NK-92 treated with Interleukin-12 subunit alpha and Interleukin-12 subunit beta, amount 100 ng/mL, for 24 hours (cell line): ENCODE data around the gene BCAS4.
"Not testable (repeated sequence)": the region's sequence is repeated elsewhere in the genome, so short reads cannot be mapped to it uniquely, and the experiment has no call there.

ENCODE experiments used
- DNase-seq: peaks from one replicate; lab custom pipeline; 2025; lab: John Stamatoyannopoulos, UW

BCAS4 gene

DNA sequence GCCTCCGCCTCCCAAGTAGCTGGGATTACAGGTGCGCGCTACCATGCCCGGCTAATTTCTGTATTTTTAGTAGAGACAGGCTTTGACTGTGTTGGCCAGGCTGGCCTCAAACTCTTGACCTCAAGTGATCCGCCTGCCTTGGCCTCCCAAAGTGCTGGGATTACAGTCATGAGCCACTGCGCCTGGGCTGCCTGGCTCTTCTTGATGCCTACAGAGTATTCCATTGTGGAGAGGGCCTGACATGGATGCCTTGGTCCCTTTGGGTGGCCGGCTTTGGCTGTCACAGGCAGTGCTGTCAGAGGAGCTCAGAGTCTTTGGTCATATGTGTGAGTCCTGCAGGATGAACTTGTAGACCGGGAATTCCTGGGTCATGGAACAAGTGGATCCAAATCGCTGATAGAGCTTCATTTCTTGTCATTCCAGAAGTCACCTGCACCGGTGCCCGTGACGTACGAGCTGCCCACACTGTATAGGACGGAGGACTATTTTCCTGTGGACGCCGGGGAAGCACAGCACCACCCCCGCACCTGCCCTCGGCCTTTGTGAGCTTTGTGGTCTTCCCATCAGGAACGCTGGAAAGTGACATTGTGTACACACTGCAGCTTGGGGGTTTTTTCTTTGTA, 81.3 kb downstream of the BCAS4 start:
- DNase-seq: no peak

GRCh38 chr20:50876816-50877215, 82.0 kb downstream of the BCAS4 start:
- DNase-seq: no peak

DNA sequence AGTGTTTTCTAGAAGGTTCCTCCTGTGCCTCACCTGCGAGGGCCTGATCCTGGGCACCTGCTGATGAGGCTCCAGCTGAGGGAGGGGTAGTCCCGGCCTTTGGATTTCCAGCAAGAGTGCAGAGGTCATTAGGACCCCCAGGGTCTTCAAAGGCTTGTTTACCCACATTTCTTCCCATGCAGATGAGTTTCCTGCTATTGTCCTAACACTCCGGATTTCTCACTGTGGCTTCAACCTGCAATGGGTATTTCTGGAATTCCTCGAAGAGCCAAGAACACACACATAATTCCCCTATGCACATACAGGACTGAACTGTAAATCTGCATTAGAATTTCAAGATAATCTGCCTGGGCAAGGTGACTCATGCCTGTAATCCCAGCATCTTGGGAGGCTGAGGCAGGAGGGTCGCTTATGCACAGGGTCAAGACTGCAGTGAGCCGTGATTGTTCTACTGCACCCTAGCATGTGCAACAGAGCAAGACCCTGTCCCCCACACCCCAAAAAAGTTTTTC, 82.4 kb downstream of the BCAS4 start:
- no peak for DNase-seq

DNA sequence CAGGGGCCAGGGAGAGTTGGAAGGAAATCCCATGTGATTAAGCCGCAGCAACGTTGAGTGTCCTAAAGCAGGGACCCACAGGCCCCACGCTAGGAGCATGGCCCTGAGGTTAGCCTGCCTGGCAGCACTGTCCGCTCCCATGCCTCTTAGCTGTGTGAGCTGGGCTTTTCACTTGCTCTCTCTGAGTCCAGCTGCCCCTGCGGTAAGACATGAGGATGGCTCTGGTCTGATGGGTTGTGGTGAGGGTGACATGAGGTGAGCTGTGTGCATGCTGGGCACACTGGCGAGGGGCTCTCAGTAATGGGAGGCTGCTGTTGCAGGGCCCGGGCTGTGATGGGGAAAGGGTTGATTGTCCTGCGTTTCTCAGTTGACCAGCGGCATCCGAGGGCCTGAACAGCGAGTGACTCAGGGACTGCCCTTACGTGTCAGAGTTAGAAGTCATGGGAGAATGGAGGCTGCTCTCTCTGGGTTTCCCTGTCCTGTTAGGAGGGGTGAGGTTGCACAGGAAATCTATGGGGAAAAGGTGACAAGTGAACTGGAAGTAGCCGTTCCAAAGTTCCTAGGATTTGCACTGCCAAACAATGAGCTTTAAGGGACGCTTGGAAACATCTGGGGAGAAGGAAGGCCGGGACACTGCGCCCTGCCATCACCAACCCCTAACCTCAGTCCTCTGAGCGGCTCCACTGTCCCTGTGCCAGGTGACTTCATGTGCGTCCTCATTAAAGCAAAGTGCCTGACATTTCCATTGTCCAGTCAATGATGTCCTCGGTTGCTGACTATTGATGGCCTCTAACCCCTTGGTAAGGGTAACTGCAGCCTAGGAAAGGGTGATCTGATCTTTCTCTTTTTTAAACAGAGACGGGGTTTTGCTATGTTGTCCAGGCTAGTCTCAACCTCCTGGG, 85.0 kb downstream of the BCAS4 start:
- no peak for DNase-seq

DNA sequence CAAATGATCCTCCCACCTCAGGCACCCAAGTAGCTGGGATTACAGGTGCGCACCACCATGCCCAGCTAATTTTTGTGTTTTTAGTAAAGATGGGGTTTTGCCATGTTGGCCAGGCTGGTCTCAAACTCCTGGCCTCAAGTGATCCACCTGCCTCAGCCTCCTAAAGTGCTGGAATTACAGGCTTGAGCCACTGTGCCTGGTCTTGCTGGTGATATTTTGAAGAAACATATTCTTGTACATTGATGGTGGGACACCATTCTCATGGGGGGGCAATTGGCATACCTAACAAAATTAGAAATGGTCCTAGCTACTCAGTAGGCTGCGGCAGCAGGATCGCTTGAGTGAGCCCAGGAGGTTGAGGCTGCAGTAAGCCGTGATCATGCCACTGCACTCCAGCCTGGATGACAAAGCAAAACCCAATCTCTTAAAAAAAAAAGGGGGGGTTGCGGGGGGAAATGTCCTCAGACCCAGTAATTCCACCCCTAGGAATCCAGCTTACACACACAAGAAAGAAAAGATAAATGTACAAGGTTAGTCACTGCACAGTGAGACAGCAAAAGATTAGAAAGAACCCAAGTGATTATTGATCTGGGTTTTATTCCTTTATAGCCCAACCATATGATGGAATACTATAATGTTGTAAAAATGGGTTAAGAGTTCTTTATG, 87.0 kb downstream of the BCAS4 start:
- DNase-seq: not testable (repeated sequence)

DNA sequence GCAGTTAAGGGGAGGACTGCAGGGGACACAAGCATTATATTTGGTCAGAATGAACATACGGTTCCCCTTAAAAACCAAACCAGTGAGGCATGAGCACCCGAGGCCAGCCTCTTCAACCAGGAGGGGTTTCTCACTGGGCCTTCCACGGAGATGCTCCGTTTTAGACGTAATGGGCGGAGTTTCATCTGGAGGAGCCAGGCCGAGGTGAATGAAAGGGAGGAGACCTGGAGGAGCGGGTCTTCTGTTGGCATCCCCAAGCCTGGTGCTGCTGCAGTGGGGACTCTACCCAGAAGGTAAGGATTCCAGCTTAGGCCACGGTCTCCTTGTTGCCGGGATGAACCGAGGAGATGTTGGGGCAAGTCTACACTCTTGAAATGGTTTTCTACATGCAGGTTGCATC, 89.0 kb downstream of the BCAS4 start:
- no peak for DNase-seq

GRCh38 chr20:50885068-50885467, 90.2 kb downstream of the BCAS4 start:
- DNase-seq: no peak

- DNase-seq: no peak
Measured at GRCh38 chr20:50885781-50886180, 90.9 kb downstream of the BCAS4 start.

- DNase-seq: no peak
Measured at GRCh38 chr20:50886184-50886790, 91.4 kb downstream of the BCAS4 start.

- DNase-seq: no peak
Measured at GRCh38 chr20:50887576-50887975, 92.7 kb downstream of the BCAS4 start.

GRCh38 chr20:50891138-50891537, 96.3 kb downstream of the BCAS4 start:
- DNase-seq: no peak

DNA sequence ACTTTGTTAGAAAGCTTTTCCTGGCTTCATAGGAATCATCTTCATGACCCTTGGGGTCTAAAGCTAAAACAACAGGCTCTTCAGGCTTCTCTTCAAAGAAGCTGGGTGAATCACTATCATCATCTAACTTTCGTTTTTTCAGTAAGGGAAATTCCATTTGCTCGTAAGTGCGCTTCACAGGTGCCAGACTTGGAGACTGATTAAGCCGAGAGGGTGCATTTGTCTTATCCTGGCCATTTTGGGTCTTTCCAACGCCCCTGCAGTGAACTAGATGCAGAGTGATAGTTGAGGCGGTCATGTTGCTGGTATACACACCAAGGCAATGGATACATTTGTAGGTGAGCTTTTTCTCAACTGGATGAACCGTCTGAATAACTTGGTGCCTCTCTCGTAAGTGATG, 97.5 kb downstream of the BCAS4 start:
- no peak for DNase-seq

- no peak for DNase-seq
Measured at GRCh38 chr20:50893620-50894019, 98.8 kb downstream of the BCAS4 start.

GRCh38 chr20:50895111-50895830, 100.4 kb downstream of the BCAS4 start:
- no peak for DNase-seq

DNA sequence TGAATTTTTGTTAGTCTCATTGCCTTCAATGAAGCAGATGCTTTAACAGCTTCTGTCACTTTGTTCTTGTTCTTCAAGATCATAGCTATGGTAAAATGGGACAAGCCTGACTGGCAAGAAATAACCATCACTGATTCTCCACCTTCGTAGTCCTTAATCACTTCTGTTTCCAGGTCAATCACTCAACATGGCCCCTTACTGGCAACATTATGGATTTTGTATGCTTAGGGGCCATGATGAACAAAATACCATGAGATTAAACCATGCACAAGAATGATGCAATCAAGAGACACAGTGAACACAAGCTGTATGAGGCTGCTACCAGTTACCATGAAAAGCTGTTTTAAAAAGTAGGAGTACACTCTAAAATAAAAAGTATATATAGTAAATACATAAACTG, 103.6 kb downstream of the BCAS4 start:
- DNase-seq: no peak

DNA sequence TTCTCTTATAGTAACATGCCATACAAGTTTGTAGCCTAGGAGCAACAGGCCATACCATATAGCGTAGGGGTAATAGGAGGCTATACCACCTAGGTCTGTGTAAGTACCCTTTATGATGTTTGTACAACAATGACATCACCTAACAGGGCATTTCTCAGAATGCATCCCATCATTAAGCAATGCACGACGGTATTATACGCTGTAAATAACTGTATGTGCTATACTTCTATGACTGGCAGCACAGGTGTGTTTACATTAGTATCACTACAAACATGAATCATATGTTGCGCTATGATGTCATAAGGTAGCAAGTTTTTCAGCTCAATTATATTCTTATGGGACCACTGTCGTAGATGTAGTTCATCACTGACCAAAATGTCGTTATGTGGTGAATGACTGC, 105.4 kb downstream of the BCAS4 start:
- no peak for DNase-seq

- DNase-seq: no peak
Measured at GRCh38 chr20:50901301-50901700, 106.4 kb downstream of the BCAS4 start.

- DNase-seq: no peak
Measured at GRCh38 chr20:50903353-50904051, 108.6 kb downstream of the BCAS4 start.

DNA sequence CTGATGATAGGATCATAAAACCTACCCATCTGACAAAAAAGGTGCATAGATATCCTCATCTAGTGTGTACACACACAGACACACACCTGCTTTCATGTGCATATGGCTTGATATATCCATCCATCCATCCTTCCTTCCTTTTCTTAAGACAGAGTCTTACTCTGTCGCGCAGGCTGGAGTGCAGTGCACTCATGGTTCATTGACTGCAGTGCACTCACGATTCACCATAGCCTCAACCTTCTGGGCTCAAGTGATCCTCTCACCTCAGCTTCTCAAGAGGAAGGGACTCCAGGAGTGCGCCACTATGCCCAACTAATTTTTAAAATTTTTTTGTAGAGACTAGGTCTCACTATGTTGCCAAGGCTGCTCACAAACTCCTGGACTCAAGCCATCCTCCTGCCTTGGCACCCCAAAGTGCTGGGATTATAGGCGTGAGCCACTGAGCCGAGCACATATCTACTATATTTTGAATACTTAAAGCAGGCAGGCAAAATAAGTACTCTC, 109.3 kb downstream of the BCAS4 start:
- no peak for DNase-seq

DNA sequence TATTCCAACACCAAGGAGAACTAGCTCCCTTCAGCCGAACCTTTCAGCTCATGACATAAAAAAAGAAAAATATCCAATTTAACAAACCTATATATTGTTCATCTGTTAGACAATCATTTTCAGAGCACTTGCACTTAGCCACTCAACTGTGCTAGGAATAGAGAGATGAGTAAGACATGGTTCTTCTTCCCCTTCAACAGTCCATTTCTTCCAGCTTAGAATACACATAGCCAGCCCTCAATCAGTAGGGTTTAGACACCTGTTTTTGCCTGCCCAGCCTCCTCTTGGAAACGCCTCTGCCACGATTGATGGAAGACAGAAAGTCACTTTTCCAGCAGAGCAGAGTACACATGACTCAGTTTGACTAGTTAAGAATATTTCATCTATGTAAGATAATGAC, 114.6 kb downstream of the BCAS4 start:
- DNase-seq: no peak

- no peak for DNase-seq
Measured at GRCh38 chr20:50911030-50911429, 116.2 kb downstream of the BCAS4 start.
